ENCODE results near the gene MAP3K14.

The MAP3K14 gene

GRCh38 chr17:45334231-45334630 lies 17.4 kb upstream of the MAP3K14 start:
- no peak for DNase-seq (ENCODE audit: low read depth)
- TF ChIP-seq CTCF (conservative IDR thresholded peaks at IDR 0.05; ENCODE audit: low read length): no peak
- no peak overlapping the region for H3K4me3 ChIP-seq (ENCODE audit: low read length)

GRCh38 chr17:45333702-45334092 lies 16.9 kb upstream of the MAP3K14 start:
- no peak overlapping the region for H3K4me3 ChIP-seq (ENCODE audit: low read length)
- no peak for TF ChIP-seq CTCF (conservative IDR thresholded peaks at IDR 0.05; ENCODE audit: low read length)
- DNase-seq (ENCODE audit: low read depth): no peak

GRCh38 chr17:45332989-45333701 lies 16.3 kb upstream of the MAP3K14 start:
- no peak for TF ChIP-seq CTCF (conservative IDR thresholded peaks at IDR 0.05; ENCODE audit: low read length)
- H3K4me3 ChIP-seq (ENCODE audit: low read length): no peak overlapping the region
- DNase-seq (ENCODE audit: low read depth): no peak

- no peak overlapping the region for H3K4me3 ChIP-seq (ENCODE audit: low read length)
- TF ChIP-seq CTCF (conservative IDR thresholded peaks at IDR 0.05; ENCODE audit: low read length): no peak
- DNase-seq (ENCODE audit: low read depth): no peak
These were observed 15.7 kb upstream of the MAP3K14 start for GRCh38 chr17:45332505-45332904.

GRCh38 chr17:45326626-45327025 lies 9.8 kb upstream of the MAP3K14 start:
- TF ChIP-seq CTCF (conservative IDR thresholded peaks at IDR 0.05; ENCODE audit: low read length): no peak
- H3K4me3 ChIP-seq (ENCODE audit: low read length): no peak overlapping the region
- no peak for DNase-seq (ENCODE audit: low read depth)

- H3K4me3 ChIP-seq (ENCODE audit: low read length): no peak overlapping the region
- DNase-seq (ENCODE audit: low read depth): no peak
- TF ChIP-seq CTCF (conservative IDR thresholded peaks at IDR 0.05; ENCODE audit: low read length): no peak
These were observed 9.0 kb upstream of the MAP3K14 start for GRCh38 chr17:45325810-45326209.

- H3K4me3 ChIP-seq (ENCODE audit: low read length): no peak overlapping the region
- no peak for TF ChIP-seq CTCF (conservative IDR thresholded peaks at IDR 0.05; ENCODE audit: low read length)
- DNase-seq (ENCODE audit: low read depth): no peak
These were observed 7.5 kb upstream of the MAP3K14 start for GRCh38 chr17:45324336-45324735.
